Measurements from ENCODE around the gene CCDC117.
"Not testable (repeated sequence)": the region's sequence is repeated elsewhere in the genome, so short reads cannot be mapped to it uniquely, and the experiment has no call there.

The CCDC117 gene

DNA sequence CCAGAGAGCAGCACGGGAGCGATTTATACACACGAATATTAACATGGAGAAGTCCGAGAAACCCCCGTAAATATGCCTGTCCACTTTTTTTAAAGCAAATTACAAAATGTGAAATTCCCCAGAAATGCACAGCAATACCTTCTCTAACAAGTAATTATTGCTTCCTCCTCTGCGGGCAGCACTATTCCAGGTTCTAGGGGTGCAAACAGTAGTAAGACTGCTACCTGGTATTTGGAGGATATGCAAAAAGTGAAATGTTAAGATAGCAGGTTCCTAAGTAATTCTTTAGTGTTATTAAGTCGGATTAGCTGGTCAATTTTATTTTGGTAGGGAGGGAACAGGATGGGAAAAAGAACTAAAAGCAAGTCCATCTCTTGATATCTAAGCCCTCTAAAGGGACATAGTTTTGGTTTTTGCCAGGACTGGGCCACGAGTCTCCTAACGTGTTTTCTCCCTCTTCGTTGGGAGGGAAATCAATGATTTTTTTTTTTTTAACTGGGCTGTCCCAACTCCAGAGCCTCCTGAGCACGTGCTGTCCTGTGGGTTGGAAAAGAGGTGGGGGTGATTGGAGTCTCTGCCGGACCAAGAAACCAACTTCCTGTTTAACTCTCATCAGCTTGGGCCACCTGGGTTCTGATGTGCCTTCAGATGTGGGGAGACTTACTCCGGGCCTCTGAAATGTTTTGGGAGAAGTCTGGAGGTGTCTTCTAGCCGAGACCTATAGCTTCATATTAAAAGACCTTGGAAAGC is 29.5 kb downstream of the CCDC117 start:
- DNase-seq: no peak

DNA sequence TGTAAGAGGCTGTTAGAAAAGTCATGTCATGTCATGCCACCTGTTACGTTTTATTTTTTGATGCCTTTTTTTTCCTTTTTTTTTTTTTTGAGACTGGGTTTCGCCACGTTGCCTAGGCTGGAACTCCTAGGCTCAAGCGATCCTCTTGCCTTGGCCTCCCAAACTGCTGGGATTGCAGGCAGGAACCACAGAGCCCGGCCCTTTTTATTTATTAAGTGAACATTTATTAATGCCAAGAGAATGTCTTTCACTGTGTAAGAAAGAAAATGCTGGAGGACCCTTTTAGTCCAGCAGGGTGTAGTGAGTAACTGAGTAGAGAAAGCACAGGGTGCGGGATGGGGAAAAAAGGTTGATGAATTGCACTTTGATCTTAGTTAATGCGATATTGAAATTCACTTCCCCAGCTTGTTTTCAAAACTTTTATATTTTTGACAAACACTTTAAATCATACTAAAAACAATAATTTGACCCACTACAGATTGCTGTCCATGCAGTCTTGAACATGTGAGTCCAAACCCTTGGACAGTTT is 30.2 kb downstream of the CCDC117 start:
- no peak for DNase-seq

DNA sequence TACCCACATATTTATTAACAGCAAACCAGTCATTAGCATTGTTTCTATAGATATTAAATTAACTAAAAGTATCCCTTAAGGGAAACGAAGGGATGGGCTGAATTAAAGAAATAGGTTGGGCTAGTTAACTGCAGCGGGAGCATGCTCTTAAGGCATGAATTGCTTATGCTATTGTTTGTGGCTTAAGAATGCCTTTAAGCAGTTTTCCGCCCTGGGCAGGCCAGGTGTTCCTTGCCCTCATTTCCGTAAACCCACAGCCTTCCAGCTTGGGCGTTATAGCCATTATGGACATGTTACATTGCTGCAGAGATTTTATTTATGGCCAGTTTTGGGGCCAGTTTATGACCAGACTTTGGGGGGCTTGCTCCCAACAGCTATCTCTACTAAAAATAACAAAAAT is 32.9 kb downstream of the CCDC117 start:
- not testable (repeated sequence) for DNase-seq

DNA sequence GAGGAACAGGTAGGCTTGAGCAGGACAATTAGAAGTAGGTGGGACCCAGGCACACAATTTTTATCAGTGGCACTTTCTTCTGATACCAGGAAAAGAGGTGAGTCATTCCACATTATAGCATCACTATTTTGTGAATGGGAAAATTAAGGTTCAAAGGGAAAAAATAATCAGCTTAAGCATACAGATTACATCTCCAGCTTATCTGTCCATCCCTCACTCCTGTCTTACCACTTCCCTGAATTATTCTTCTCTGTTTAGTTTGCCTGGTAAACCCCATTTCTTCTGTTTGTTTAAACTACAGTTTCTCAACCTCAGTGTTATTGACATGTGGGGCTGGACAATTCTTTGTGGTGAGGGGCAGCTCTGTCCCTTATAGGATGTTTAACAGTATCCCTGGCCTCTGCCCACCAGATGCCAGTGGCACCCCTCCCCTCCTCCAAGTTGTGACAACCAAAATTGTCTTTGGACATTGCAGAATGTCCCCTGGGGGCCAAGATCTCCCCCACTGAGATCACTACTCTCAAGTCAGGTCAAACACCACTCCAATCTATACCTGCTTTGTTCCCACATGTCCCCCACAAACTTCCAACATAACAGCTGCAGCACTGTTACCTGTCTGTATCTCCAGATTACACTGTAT is 36.3 kb downstream of the CCDC117 start:
- no peak for DNase-seq

DNA sequence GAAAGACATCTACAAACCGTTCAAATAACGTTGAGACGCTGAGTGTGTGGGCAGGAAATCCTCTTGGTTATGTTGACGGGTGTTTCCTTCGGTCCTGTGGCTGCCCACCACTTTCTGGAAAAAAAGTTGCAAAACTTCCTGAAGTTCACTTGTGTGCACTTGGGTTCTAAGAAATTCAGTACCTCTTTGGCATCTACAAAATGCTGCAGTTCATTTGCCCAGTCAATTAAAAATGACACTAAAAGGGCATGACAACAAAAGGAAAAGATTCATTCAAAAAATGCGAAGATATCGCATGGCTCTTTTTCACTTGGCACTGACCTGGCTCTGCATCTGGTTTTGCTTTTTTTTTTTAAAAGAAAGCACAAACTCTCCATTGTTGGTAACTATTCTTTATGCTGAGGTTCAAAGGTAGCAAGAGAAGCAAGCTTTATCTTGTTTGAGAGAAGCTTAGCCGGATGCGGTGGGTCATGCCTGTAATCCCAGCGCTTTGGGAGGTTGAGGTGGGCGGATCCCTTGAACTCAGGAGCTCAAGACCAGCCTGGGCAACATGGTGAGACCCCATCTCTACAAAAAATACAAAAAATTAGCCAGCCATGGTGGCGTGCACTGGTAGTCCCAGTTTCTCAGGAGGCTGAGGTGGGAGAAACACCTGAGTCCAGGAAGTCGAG is 38.5 kb downstream of the CCDC117 start:
- DNase-seq: no peak

DNA sequence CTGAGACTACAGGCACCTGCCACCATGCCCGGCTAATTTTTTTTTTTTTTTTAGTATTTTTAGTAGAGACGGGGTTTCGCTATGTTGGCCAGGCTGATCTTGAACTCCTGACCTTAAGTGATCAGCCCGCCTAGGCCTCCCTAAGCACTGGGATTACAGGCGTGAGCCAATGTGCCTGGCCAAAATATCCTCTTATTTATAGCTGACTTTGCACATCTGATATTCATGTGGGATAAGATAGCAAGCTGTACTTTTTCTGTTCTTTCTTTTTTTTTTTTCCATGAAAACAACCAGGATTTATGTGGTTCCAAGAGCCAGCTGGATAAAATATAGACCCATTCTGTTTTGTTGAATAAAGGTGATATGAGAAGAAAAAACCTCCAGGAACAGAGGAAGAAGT is 40.0 kb downstream of the CCDC117 start:
- no peak for DNase-seq

DNA sequence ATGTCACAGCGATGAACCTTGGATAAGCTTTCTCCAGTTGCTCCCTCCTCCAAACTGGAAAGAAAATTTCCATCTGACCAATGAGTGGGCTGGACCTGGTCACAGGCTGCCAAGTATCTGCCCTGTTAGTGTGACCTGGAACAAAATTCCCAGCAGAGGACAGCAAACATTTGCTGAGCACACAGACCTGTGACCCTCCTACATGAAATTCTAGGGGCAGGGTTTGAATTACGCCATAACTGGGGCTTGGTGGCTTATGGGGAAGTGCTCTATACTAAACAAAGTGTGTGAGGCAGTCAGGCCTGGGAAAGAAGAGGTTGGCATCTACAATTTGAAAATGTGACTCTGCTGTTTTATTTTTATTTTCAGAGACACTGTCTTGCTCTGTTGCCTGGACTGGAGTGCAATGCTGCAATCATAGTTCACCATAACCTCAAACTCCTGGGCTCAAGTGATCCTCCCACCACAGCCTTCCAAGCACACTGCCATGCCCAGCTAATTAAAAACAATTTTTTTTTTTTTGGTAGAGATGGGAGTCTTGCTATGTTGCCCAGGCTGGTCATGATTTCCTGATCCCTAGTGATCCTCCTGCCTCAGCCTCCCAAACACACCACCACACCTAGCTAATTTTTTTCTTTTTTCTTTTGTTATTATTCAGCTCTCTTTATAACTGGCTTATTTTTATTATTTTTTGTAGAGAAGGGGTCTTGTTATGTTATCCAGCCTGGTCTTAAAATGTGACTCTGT is 41.5 kb downstream of the CCDC117 start:
- DNase-seq: no peak

DNA sequence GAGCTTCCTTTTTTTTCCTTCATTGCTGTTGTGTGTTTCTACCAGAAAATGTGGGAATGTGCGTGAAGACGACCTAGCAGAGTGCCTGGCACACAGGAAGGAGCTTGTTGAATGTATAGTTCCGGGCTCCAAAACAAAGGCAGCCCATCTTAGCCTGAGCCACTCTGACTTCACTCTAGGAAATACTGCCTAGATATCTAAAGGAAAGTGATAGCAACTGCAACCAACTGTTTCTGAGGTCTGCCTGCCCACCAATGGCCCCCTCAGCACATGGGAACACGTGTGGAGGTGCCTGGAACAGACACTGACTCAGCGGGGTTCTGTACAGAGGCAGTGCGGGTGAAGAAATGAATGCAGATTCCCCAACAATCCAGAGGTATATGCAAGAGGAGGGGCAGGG is 42.6 kb downstream of the CCDC117 start:
- DNase-seq: no peak

DNA sequence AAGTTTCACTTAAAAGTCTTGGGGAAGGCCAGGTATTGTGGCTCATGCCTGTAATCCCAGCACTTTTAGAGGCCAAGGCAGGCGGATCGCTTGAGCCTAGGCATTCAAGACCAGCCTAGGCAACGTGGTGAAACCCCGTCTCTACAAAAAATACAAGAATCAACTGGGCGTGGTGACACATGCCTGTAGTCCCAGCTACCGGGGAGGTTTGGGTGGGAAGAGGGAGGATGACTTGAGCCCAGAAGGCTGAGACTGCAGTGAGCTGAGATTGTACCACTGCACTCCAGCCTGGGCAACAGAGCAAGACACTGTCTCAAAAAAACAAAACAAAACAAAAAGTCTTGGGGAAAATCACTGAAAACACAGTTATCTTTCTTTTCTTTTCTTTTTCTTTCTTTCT is 43.2 kb downstream of the CCDC117 start:
- no peak for DNase-seq

DNA sequence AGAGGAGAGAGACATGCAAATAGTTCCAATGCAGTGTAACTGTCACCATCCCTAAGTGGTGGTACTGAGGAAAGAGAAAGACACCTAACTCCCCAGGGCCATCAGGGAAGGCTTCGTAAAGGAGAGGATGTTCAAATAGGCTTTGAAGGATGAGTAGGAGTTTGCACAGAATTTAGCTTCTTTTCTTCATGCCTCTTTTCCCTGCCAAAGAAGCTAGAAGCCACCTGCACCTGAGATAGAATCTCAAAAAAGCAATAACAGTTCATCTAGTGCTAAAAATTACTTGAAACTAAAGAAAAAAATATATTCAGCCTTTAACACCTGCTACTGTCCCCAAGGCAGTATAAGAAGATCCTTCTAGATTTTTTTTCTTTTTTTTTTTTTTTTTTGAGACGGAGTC is 44.6 kb downstream of the CCDC117 start:
- DNase-seq: no peak

DNA sequence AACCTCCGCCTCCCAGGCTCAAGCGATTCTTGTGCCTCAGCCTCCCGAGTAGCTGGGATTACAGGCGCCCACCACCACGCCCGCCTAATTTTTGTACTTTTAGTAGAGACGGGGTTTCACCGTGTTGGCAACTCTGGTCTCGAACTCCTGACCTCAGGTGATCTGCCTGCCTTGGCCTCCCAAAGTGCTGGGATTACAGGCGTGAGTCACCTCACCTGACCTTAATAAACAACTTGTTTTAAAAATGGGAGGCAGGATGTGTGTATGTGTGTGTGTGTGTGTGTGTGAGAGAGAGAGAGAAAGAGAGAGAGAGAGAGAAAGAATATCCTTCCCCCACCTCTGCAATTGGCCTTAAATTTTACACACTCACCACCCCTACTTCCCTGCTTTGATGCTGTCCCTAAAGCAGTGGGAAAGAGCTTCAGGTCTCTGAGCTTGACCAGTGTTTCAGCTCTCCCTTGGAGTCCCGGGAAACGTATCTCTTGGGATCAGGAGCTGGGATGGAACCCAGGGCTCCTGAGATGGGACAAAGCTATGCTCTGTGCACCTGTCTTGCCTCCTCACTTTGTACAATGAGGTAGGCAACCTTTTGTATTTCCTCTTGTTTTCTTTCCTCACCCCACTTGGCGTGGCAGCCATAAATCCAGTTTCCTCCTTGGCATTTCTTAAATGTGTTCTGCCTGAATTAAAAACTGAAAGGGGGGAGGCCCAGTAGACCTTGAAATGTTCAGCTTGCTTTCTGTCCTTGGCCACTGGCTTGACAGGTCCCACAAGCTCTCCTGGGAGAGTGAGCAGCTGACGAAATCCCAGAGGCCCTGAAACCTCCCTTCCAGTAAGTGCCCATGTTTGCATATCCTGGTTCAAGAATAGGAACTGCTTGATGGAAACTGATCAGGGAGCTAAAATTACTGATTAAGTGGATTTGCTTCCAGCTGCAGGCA is 45.7 kb downstream of the CCDC117 start:
- peak; percentile 4 for DNase-seq

DNA sequence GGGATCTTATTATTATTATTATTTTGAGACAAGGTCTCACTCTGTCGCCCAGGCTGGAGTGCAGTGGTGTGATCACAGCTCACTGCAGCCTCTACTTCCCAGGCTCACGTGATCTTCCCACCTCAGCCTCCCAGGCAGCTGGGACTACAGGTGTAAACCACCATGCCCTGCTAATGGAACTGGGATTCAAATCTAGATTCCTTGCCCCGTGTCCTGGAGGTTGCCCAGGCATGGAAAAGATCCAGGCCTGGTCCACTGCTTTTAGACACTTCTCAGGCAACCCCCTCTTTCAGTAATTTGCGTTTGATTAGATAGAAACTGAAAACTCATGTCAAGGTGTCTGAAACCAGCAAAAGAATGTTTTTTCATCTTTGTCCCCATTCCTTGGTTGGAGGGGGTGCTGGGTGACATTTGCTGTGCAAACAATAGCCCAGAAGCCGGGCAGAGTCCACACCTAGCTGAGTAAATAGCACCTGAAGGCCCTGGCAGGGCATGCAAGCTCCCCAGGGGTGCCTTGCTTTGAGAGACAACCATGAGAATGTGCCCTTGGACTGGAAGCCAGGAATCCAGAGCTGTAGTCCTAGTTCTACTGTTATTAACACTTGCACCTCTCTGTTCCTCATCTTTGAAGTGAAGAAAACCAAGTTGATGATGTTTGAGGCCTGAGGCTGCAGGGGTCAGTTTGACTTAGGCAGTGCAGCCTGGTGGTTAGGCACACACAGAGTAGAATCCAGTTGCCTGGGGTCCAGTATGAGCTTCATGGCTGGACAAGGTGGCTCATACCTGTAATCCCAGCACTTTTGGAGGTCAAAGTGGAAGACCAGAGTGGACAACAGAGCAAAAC is 47.0 kb downstream of the CCDC117 start:
- DNase-seq: no peak

DNA sequence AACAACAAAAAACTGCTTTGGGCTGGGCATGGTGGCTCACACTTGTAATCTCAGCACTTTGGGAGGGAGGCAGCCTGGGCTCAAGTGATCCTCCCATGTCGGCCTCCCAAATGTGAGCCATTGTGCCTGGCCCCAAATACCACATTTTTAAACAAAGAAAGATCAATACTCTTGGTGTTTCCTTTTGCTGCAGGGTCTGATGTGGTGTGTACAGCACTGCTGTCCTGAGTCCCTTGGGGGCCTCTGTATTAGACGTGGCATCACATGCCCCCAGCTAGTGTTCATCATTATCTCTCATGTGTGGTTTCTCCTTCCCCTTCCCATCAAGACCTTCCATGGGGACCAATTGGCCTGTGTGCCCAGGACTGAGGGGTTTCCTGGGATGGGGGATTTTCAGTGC is 48.4 kb downstream of the CCDC117 start:
- no peak for DNase-seq

DNA sequence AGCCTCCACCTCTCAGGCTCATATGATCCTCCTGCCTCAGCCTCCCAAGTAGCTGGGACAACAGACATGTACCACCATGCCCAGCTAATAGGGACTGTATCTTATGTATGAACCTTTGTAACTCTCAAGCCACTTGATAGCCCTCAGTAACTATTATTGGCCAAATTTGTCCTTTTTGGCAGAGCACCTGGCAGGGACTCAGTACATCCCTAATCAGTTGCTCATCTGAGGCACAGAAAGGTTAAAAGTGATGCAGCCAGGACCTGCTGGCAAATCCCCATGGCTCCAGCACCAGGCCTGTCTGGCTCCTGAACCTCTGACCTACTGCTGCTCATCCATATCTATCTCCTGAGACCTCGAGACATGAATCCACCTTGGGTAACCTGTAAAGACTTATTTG is 49.0 kb downstream of the CCDC117 start:
- DNase-seq: no peak

DNA sequence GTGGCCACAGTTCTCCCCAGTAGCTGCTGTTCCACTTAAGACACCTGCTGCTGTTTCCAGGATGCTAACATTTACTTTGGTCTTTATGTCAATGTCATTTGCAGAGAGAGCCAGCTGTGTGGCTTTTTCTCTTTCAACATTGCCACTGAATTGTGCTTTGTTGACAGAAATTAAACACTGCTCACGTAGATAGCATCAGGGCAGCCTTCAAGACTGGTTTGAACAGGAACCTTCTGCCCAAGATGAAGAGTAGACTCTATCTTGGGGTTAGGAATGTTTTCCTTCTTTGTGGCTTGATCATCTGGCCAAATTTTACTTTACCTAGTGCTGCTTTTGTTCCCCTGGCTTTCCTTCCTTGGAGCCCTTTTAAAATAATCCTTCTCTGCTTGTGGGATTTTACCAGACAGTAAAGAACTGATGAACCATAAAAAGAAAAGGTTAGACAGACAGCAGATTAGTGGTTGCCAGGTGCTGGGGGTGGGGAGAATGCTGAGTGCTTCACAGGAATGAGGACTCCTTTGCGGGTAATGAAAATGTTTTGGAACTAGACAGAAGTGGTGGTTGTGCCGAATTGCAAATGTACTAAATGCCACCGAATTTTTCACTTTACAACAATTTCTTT is 50.5 kb downstream of the CCDC117 start:
- DNase-seq: peak; percentile 79

DNA sequence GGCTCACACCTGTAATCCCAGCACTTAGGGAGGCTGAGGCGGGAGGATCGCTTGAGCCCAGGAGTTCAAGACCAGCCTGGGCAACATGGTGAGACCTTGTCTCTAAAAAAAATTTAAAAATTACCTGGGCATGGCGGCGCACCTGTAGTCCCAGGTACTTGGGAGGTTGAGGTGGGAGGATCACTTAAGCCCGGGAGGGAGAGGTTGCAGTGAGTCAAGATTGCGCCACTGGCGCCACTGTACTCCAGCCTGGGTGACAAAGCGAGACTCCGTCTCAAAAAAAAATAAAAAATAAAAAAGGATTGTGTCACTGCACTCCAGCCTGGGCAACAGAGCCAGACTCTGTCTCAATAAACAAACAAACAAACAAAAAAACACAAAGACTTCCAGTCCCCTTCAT is 52.0 kb downstream of the CCDC117 start:
- not testable (repeated sequence) for DNase-seq

DNA sequence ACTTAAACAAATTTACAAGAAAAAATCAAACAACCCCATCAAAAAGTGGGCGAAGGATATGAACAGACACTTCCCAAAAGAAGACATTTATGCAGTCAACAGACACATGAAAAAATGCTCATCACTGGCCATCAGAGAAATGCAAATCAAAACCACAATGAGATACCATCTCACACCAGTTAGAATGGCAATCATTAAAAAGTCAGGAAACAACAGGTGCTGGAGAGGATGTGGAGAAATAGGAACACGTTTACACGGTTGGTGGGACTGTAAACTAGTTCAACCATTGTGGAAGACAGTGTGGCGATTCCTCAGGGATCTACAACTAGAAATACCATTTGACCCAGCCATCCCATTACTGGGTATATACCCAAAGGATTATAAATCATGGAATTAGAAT is 53.9 kb downstream of the CCDC117 start:
- not testable (repeated sequence) for DNase-seq

DNA sequence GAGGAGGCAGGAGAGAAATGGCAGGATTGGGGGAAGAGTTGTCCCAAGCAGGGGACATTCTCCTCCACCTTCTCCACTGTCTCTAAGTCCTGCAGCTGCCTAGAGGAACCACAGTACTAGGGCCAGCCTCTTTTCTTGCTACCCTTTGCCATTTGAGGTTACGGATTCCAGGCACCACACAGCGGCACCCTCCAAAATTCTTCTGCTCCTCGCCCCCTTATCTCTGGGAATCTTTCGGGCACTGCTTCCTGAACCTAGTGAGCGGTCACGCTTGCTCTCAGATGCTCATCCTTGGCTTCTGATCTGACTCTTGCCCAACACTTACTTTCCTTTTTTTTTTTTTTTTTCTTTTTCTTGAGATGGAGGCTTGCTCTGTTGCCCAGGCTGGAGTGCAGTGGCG is 54.4 kb downstream of the CCDC117 start:
- no peak for DNase-seq

DNA sequence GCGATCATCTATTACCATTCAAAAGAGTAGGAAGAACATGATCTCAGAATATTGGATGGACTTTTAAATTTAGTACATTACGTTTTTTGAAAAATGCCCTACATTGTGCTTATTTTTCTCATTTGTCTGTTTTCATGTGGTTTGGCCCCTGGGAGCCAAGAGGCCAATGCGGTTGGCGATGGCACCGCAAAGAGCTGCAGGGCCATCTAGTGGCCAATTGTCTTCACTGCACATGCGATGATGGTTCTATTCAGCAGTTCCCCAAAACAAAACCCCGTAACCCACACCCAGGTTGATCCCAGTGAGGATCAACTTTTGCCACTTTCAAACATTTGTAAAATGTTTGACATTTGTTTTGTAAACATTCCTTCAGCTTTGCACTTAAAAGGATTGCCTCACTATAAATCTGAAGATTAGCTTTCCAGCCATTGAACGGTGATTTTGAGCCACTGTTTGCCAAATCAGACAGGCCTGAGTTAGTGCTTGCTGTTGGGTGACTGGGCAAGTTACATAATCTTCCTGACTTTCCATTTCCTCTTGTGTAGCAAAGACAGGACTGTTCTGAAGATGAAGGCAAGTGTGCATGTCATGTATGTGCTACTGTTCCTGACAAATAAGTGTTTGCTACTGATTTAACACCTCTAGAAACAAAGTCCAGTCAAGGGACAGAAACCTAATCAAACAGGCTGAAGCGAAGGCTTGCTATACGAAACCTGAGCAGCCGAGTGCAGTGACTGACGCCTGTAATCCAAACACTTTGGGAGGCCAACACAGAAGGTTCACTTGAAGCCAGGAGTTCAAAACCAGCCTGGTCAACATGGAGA is 57.1 kb downstream of the CCDC117 start:
- DNase-seq: peak; percentile 49

DNA sequence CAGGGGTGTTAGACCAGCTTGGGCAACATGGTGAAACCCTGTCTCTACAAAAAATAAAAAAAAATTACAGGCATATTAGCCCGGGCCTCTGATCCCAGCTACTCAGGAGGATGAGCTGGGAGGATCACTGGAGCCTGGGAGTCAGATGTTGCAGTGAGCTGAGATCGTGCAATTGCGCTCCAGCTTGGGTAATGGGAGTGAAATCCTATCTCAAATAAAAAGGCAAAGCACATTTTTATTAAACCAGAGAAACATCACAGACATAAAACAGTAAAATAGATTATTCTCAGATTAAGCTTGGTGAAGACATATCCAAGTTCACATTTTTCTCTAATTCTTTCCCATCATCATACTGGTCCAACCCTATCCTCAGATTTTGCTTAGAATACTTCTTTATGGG is 57.9 kb downstream of the CCDC117 start:
- DNase-seq: no peak
